Ovary (tissue), 9 donors: Measurements from ENCODE around the gene HMGB3. TPM values are rescaled to one million over a fixed set of nuclear protein-coding genes. Genes with fewer than 3 reads are reported as not detected.
"Not testable (repeated sequence)": the region's sequence is repeated elsewhere in the genome, so short reads cannot be mapped to it uniquely, and the experiment has no call there.

ENCODE experiments used
- DNase-seq, 5 donors: peaks; one replicate each; pipeline ENCODE4 v3.0.0-alpha.2; 2019 to 2020
- H3K27ac ChIP-seq, 2 donors: fragments of 200-600 bp; one replicate each; pipeline versions ENCODE4 v1.5.1 to v1.8.0; 2019 to 2022
- H3K27me3 ChIP-seq: fragments of 200-600 bp; one replicate; pipeline ENCODE4 v1.8.0; 2022
- H3K36me3 ChIP-seq: fragments of 200-600 bp; sonication (generic); one replicate; pipeline ENCODE4 v1.5.1; 2019
- H3K4me1 ChIP-seq: one replicate; pipeline ENCODE4 v1.8.1; 2013; ENCODE audit warnings: mild to moderate bottlenecking, moderate library complexity; ENCODE audit not compliant: insufficient read depth
- H3K4me3 ChIP-seq: fragments of 200-600 bp; sonication (generic); one replicate; pipeline ENCODE4 v1.5.1; 2017
- H3K9me3 ChIP-seq, 2 donors: fragments of 200-600 bp in 1 of 2; sonication (generic) in 1 of 2; one replicate each; pipeline versions ENCODE4 v1.5.1 to v1.8.1; 2013 to 2019; ENCODE audit warnings: mild to moderate bottlenecking in 1 of 2, moderate library complexity in 1 of 2
- EP300 ChIP-seq: sonication (generic); formaldehyde crosslinking; IDR thresholded peaks from one replicate; pipeline ENCODE4 v1.6.1; 2017; ENCODE audit warnings: antibody characterized with exemption
- POLR2A ChIP-seq: fragments of 450-650 bp; IDR thresholded peaks from one replicate; pipeline ENCODE4 v1.6.1; 2017; ENCODE audit warnings: antibody characterized with exemption, mild to moderate bottlenecking, moderate library complexity
- WGBS, 3 donors: extraction: QIAGEN DNeasy Blood & Tissue Kit in 1 of 3; methylation state at CpG; one replicate each; pipeline versions ENCODE4 v1.1.5 to v1.1.7; 2013 to 2017; 5-methylcytosine and 5-hydroxymethylcytosine counted together
- intact Hi-C, 4 donors: fragments of 100-400 bp; cut with DNase I; formaldehyde crosslinking; loops; one replicate each; pipeline versions ENCODE4 v1.11.0 to v1.15.1; 2022 to 2023
- polyA plus RNA-seq, 2 donors: library from polyadenylated mRNA; stranded (reverse); fragments of 200-250 nt in 1 of 2; fragments of 350-450 nt in 1 of 2; fragmentation: Illumina TruSeq in 1 of 2; extraction: RNeasy Lipid Tissue Mini Kit (QIAGEN cat#74804) in 1 of 2; gene quantifications; one replicate each; pipeline ENCODE4 v1.2.3, GENCODE V29; 2013 to 2014
- total RNA-seq, 7 donors: library from RNA; depleted of rRNA in 2 of 7; stranded (reverse); fragments of >200 nt in 2 of 7; fragmentation: NEBNext Ultra II Directional in 3 of 7; extraction: Animal tissue kit (Norgen Biotek cat#: 25700) in 3 of 7; gene quantifications; one replicate each; pipeline versions ENCODE4 v1.1.0 to v1.2.4, GENCODE V29; 2016 to 2023
- TF ChIP-seq, protein P1 (sequence below), 3 donors: fragments of 450-650 bp in 2 of 3; fragments of 200-600 bp in 1 of 3; IDR thresholded peaks; one replicate each; pipeline versions ENCODE4 v1.5.1 to v1.8.0; 2016 to 2022; ENCODE audit warnings: antibody characterized with exemption in 3 of 3, mild to moderate bottlenecking in 1 of 3
- donor health status: DM: no; HTN: no; CAD: no; lungs with moderate emphysema.
- donor health status: DM: no; HTN: no; CAD: no.
- donor health status: Bipolar disorder and iron deficiency.
- donor health status: DM: yes; HTN: yes; CAD: no.
- donor health status: DM: no; HTN: no; CAD: no.
- donor health status: DM: yes; HTN: yes; CAD: no.

Gene HMGB3
- total and polyA plus RNA-seq, 9 donors, result 0.72 to 18.1 (median 6.6) TPM

DNA sequence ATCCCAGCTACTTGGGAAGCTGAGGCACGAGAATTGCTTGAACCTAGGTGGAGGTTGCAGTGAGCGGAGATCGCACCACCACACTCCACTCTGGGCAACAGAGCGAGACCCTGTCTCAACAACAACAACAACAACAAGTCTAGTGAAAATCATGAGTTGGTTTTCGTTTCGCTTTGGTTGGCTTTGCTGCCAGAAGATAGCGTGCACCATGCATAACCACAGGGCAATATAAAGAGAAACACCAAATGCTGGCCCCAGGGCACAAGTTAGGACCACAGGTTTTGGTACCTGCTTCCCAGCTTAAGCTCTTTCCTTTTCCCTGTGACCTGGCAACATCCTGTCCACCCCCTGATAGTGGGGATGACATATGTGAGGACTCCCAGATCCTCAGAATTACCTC lies 21.5 kb upstream of the HMGB3 start:
- H3K4me3 ChIP-seq, result no peak overlapping the region
- H3K4me1 ChIP-seq, result no peaks in the 10 kb centered on the region
- H3K27ac ChIP-seq, result no peak overlapping the region
- no peak for DNase-seq
- H3K27me3 ChIP-seq, result no peaks in the 10 kb centered on the region
- 80 to 89% (median 84%) methylated on average over 7 of the region's 7 CpGs for WGBS, 3 donors
- TF ChIP-seq EP300, result no peak
- TF ChIP-seq, protein P1, sequence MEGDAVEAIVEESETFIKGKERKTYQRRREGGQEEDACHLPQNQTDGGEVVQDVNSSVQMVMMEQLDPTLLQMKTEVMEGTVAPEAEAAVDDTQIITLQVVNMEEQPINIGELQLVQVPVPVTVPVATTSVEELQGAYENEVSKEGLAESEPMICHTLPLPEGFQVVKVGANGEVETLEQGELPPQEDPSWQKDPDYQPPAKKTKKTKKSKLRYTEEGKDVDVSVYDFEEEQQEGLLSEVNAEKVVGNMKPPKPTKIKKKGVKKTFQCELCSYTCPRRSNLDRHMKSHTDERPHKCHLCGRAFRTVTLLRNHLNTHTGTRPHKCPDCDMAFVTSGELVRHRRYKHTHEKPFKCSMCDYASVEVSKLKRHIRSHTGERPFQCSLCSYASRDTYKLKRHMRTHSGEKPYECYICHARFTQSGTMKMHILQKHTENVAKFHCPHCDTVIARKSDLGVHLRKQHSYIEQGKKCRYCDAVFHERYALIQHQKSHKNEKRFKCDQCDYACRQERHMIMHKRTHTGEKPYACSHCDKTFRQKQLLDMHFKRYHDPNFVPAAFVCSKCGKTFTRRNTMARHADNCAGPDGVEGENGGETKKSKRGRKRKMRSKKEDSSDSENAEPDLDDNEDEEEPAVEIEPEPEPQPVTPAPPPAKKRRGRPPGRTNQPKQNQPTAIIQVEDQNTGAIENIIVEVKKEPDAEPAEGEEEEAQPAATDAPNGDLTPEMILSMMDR (IDR thresholded peaks at IDR 0.05), result no peak
- TF ChIP-seq POLR2A, result no peak
- intact Hi-C loops, result no loop called here
- H3K9me3 ChIP-seq, result no peaks in the 10 kb centered on the region
- no peaks in the 10 kb centered on the region for H3K36me3 ChIP-seq

DNA sequence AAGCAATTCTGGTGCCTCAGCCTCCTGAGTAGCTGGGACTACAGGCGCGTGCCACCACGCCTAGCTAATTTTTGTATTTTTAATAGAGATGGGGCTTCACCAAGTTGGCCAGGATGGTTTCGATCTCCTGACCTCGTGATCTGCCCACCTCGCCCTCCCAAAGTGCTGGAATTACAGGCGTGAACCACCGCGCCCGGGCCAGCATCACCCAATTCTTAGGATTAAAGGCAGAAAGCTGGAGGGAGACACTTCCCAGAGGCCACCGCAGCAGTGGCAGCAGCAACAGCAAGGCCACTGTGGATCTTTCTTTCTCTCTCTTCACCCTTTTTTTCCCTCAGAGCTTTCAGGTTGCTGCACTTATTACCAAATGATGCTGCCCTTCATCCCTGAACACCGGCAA lies 18.7 kb upstream of the HMGB3 start:
- H3K9me3 ChIP-seq, H3K36me3 ChIP-seq, DNase-seq, H3K4me3 ChIP-seq, H3K27ac ChIP-seq, H3K4me1 ChIP-seq, H3K27me3 ChIP-seq, intact Hi-C loops: not testable (repeated sequence)
- WGBS, 3 donors, result 88 to 90% (median 89%) methylated on average over 12 of the region's 12 CpGs

DNA sequence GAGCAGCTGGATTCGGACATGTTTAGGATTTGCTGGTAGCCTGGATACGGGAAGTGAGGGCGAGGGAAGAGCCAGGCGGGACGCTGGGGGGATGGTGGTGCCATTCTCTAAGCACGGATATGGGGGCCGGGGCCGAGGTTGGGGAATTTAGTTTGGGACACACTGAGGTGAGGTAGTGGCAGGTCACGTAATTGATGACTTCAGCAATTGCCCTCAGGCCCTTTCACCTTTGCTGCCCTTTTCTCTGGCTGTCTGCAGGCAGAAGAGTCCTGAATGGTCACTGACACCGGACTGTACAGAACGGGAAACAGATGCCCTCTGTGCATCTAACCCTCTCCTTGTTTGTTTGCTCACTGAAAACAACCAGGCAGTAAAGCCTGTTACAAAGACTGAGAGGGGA lies 16.9 kb upstream of the HMGB3 start:
- Histone ChIP-seq H3K9me3 (no peaks in the 10 kb centered on the region), H3K36me3 (no peaks in the 10 kb centered on the region), H3K27me3 (no peaks in the 10 kb centered on the region), H3K27ac (no peak overlapping the region), H3K4me3 (no peak overlapping the region), H3K4me1 (no peaks in the 10 kb centered on the region)
- TF ChIP-seq, protein P1 (IDR thresholded peaks at IDR 0.05), result no peak
- no peak for TF ChIP-seq POLR2A
- TF ChIP-seq EP300, result no peak
- intact Hi-C loops, result no loop called here
- DNase-seq, result no peak
- 35 to 43% (median 40%) methylated on average over 11 of the region's 11 CpGs for WGBS, 3 donors

DNA sequence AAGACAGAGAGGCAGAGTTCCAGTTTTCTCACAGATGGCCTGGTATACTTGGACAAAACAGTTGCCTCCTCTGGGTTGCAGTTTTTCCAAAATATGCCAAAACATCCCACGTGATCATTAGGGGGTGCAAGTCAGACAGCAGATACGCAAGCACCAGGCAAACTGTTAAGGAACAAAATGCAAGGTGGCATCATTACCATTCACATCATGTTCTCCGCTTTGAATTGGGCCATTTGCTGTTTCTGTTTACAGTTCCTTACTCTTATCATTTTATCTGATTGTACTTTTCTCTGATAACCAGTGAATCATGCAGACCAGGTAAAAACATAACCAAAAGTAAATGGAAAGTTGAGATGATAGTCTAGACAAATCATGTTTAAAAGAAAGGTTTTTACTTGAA lies 16.4 kb upstream of the HMGB3 start:
- Histone ChIP-seq H3K9me3 (no peaks in the 10 kb centered on the region), H3K36me3 (no peaks in the 10 kb centered on the region), H3K4me1 (no peaks in the 10 kb centered on the region), H3K4me3 (no peak overlapping the region), H3K27me3 (no peaks in the 10 kb centered on the region), H3K27ac (no peak overlapping the region)
- intact Hi-C loops, result no loop called here
- no peak for DNase-seq
- 49 to 60% (median 49%) methylated on average over 3 of the region's 3 CpGs for WGBS, 3 donors
- TF ChIP-seq EP300 (no peak), POLR2A (no peak)
- TF ChIP-seq, protein P1 (IDR thresholded peaks at IDR 0.05), result no peak

DNA sequence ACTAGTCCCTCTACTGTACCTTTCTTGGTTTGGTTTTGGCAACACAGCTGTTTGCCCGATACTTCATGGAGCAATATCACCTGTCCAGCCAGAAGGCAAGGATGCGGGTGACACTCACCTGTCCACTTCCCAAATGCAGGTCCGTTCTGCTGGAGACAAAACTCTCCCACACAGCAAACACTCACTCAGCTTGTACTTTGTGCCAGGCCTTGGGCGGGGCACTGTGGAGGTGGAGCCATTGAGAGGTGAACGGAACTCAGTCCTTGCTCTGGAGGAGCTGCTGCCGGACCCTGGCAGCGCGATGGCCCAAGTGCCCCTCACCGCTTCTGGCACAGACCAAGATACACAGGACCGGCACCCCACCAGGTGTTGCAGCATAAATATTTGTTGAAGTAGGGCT lies 15.3 kb upstream of the HMGB3 start:
- Histone ChIP-seq H3K27me3 (no peaks in the 10 kb centered on the region), H3K4me1 (no peaks in the 10 kb centered on the region), H3K9me3 (no peaks in the 10 kb centered on the region), H3K36me3 (no peaks in the 10 kb centered on the region), H3K4me3 (no peak overlapping the region), H3K27ac (no peak overlapping the region)
- DNase-seq, result no peak
- 76 to 79% (median 76%) methylated on average over 10 of the region's 10 CpGs for WGBS, 3 donors
- intact Hi-C loops, result no loop called here
- TF ChIP-seq POLR2A (no peak), EP300 (no peak)
- TF ChIP-seq, protein P1 (IDR thresholded peaks at IDR 0.05), result no peak
